A549 (cell line): Measurements from ENCODE around the gene AIG1.

ENCODE experiments used
- CTCF ChIP-seq: fragments of >200 bp; sonication (Bioruptor Twin); formaldehyde crosslinking; IDR thresholded peaks from 3 replicates; pipeline ENCODE4 v1.5.1; 2016
- HOXB5 ChIP-seq: fragments of 250-450 bp; sonication (Bioruptor Pico); IDR thresholded peaks from 2 replicates; pipeline ENCODE4 v1.5.0; 2020; ENCODE audit warnings: mild to moderate bottlenecking, moderate library complexity
- KDM5A ChIP-seq: fragments of 200-600 bp; sonication (generic); IDR thresholded peaks from 2 replicates; pipeline ENCODE4 v1.6.1; 2016; ENCODE audit warnings: antibody characterized with exemption, mild to moderate bottlenecking
- MYC ChIP-seq: IDR thresholded peaks from 2 replicates; pipeline ENCODE4 v1.6.1; 2012; ENCODE audit warnings: mild to moderate bottlenecking, inconsistent platforms, low read length, improper control_type of control experiment, borderline replicate concordance
- PHF8 ChIP-seq: fragments of 200-600 bp; sonication (generic); IDR thresholded peaks from 2 replicates; pipeline ENCODE4 v1.6.1; 2016; ENCODE audit warnings: low read depth, mild to moderate bottlenecking, antibody characterized with exemption, moderate library complexity, borderline replicate concordance
- TP53 ChIP-seq: fragments of 250-450 bp; sonication (Bioruptor Pico); IDR thresholded peaks from 2 replicates; pipeline ENCODE4 v1.5.0; 2021; ENCODE audit warnings: mild to moderate bottlenecking, moderate library complexity

- TF ChIP-seq KDM5A (no peak), TP53 (CRISPR knock-in tag) (no peak), PHF8 (no peak), HOXB5 (CRISPR knock-in tag) (no peak), MYC (no peak), CTCF (no peak)
Observed at GRCh38 chr6:143136647-143137046, 76.0 kb downstream of the AIG1 start.
